HG02588 (cell line): Measurements from ENCODE around the gene TFPI.

Experiments
- ATAC-seq: cut with Tn5 transposase; IDR thresholded peaks from one replicate; pipeline ENCODE4 v1.9.1; 2021; ENCODE audit warnings: mild to moderate bottlenecking, moderate library complexity; ENCODE audit not compliant: unreplicated experiment

The TFPI gene

GRCh38 chr2:187424146-187424545 is 130.1 kb downstream of the TFPI start:
- no peak for ATAC-seq

- no peak for ATAC-seq
Observed at GRCh38 chr2:187422282-187422681, 132.0 kb downstream of the TFPI start.

DNA sequence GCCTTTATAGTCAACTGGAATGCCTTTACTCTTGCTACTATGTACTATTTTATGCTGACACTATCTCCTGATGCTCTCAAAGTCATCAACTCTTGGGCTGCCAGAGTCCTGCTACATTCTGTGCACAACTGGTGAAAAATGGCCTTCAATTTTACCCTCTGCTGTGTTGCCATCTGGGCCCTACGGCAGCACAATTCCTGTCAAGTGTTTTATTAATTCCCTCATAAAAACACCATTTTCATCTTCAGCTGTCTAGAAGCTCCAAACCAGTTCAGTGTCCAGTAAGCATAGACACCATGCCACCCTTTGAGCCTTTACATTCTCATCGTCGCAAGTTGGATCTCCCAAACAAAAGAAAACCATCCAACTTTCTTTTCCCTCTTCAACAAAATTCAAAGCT is 132.7 kb downstream of the TFPI start:
- ATAC-seq, result no peak

DNA sequence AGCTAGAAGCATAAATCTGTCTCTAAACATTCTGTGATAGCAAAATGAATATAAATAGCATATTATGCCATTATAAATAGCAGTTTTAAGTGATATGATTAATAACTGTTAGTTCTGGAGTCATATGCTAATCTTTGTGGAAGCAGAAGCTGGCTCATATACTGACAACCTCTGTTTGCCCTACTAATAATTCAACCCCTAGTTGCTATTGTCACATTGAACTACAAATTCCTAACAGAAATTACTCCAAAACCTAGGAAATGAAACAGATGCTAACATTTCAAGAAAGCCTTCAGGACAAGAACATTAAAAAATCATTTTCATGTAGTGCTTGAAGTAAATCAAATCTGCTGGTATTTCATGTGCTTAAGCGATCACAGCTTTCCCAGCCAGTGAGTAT is 134.4 kb downstream of the TFPI start:
- no peak for ATAC-seq

GRCh38 chr2:187415449-187415848 is 138.8 kb downstream of the TFPI start:
- no peak for ATAC-seq
